GM23338 (cell line): ENCODE measurements around the gene MARCKSL1. TPM values are rescaled to one million over a fixed set of nuclear protein-coding genes. Genes with fewer than 3 reads are reported as not detected.

Source experiments
- ATAC-seq: fragments of 200-7000 bp; cut with Tn5 transposase; 3 replicates; pipeline ENCODE4 v1.9.1; 2020
- DNase-seq: peaks from one replicate; pipeline ENCODE4 v3.0.0-alpha.2; 2015; ENCODE audit warnings: low spot score
- H2AFZ ChIP-seq: fragments of 200-600 bp; sonication (generic); 2 replicates; pipeline ENCODE4 v1.8.0; 2016; ENCODE audit warnings: antibody characterized with exemption, mild to moderate bottlenecking, moderate library complexity
- H3F3A ChIP-seq: fragments of 200-600 bp; sonication (generic); replicated peaks from 2 replicates; pipeline ENCODE4 v1.8.0; 2017; ENCODE audit warnings: antibody characterized with exemption, mixed run types, low read depth
- H3K27ac ChIP-seq: fragments of 200-600 bp; sonication (generic); 2 replicates; pipeline ENCODE4 v1.6.1; 2016; ENCODE audit warnings: low read depth
- H3K27me3 ChIP-seq: fragments of 200-600 bp; sonication (generic); 2 replicates; pipeline ENCODE4 v1.8.0; 2016; ENCODE audit warnings: mild to moderate bottlenecking, mixed run types, moderate library complexity; ENCODE audit not compliant: insufficient read depth
- H3K36me3 ChIP-seq: fragments of 200-600 bp; sonication (generic); 2 replicates; pipeline ENCODE4 v1.8.0; 2016; ENCODE audit warnings: mild to moderate bottlenecking; ENCODE audit not compliant: insufficient read depth
- H3K4me1 ChIP-seq: fragments of 200-600 bp; sonication (generic); 2 replicates; pipeline ENCODE4 v1.8.0; 2016; ENCODE audit warnings: mild to moderate bottlenecking, moderate library complexity; ENCODE audit not compliant: insufficient read depth
- H3K4me2 ChIP-seq: fragments of 200-600 bp; sonication (generic); 2 replicates; pipeline ENCODE4 v1.7.1; 2017; ENCODE audit warnings: mixed run types
- H3K4me3 ChIP-seq: fragments of 200-600 bp; sonication (generic); 2 replicates; pipeline ENCODE4 v1.6.1; 2016; ENCODE audit warnings: mixed run types
- H3K79me2 ChIP-seq: fragments of 200-600 bp; sonication (generic); replicated peaks from 2 replicates; pipeline ENCODE4 v1.8.0; 2017; ENCODE audit warnings: mild to moderate bottlenecking; ENCODE audit not compliant: insufficient read depth
- H3K9me2 ChIP-seq: fragments of 200-600 bp; sonication (generic); 2 replicates; pipeline ENCODE4 v1.8.0; 2017; ENCODE audit not compliant: insufficient read depth
- H4K20me1 ChIP-seq: fragments of 200-600 bp; sonication (generic); replicated peaks from 2 replicates; pipeline ENCODE4 v1.8.0; 2017; ENCODE audit warnings: mild to moderate bottlenecking; ENCODE audit not compliant: insufficient read depth
- H3K27ac Mint-ChIP-seq: 2 replicates; pipeline ENCODE4 v1.8.0; 2020; ENCODE audit warnings: inconsistent platforms, mild to moderate bottlenecking, moderate library complexity, mixed read lengths
- H3K27me3 Mint-ChIP-seq: 3 replicates; pipeline ENCODE4 v1.8.0; 2022; ENCODE audit warnings: low read depth, mild to moderate bottlenecking, moderate library complexity, mixed read lengths, inconsistent platforms; ENCODE audit not compliant: insufficient read depth, poor library complexity
- H3K36me3 Mint-ChIP-seq: 3 replicates; pipeline ENCODE4 v1.8.0; 2021; ENCODE audit warnings: low read depth, mild to moderate bottlenecking, inconsistent platforms, moderate library complexity, mixed read lengths
- H3K4me1 Mint-ChIP-seq: 3 replicates; pipeline ENCODE4 v1.8.0; 2020; ENCODE audit warnings: mild to moderate bottlenecking, inconsistent platforms, mixed read lengths
- H3K4me3 Mint-ChIP-seq: 3 replicates; pipeline ENCODE4 v1.8.0; 2021; ENCODE audit warnings: moderate library complexity, mild to moderate bottlenecking, inconsistent platforms, mixed read lengths
- H3K9me3 Mint-ChIP-seq: 3 replicates; pipeline ENCODE4 v1.8.0; 2020; ENCODE audit warnings: moderate library complexity, mild to moderate bottlenecking, inconsistent platforms, mixed read lengths
- CREB1 ChIP-seq: fragments of 250-450 bp; sonication (Bioruptor Pico); IDR thresholded peaks from 2 replicates; pipeline ENCODE4 v1.5.0; 2020; ENCODE audit warnings: low read depth, mild to moderate bottlenecking, moderate library complexity
- EZH2 ChIP-seq: fragments of 200-600 bp; sonication (generic); IDR thresholded peaks from one replicate; pipeline ENCODE4 v1.8.0; 2017; ENCODE audit warnings: antibody characterized with exemption, mild to moderate bottlenecking, low read depth; ENCODE audit not compliant: unreplicated experiment
- JUNB ChIP-seq: IDR thresholded peaks from one replicate; pipeline ENCODE4 v1.6.1; 2016; ENCODE audit warnings: antibody characterized with exemption; ENCODE audit not compliant: unreplicated experiment
- POLR2AphosphoS5 ChIP-seq: IDR thresholded peaks from 2 replicates; pipeline ENCODE4 v1.6.1; 2016; ENCODE audit warnings: antibody characterized with exemption, low read depth
- STAT1 ChIP-seq: IDR thresholded peaks from one replicate; pipeline ENCODE4 v1.6.1; 2016; ENCODE audit warnings: antibody characterized with exemption; ENCODE audit not compliant: unreplicated experiment
- ZNF114 ChIP-seq: fragments of 250-450 bp; sonication (Bioruptor Pico); IDR thresholded peaks from 2 replicates; pipeline ENCODE4 v1.5.0; 2020; ENCODE audit warnings: mild to moderate bottlenecking, moderate library complexity
- polyA plus RNA-seq: library from polyadenylated mRNA; unstranded; fragments of >200 nt; fragmentation: Nextera tagmentation; extraction: Ambion mirVana; gene quantifications from 2 replicates; pipeline ENCODE4 v1.2.1, GENCODE V29; 2016
- total RNA-seq: library from RNA; depleted of rRNA; stranded (reverse); fragments of >200 nt; shearing (Covaris generic); gene quantifications from 2 replicates; pipeline ENCODE4 v1.2.3, GENCODE V29; 2014
- TF ChIP-seq, protein P1 (sequence below): IDR thresholded peaks from one replicate; pipeline ENCODE4 v1.6.1; 2018; ENCODE audit warnings: antibody characterized with exemption; ENCODE audit not compliant: unreplicated experiment
- TF ChIP-seq, protein P2 (sequence below), 2 experiments: fragments of 200-600 bp in 1 of 2; sonication (generic) in 1 of 2; conservative IDR thresholded peaks; 2 replicates each; pipeline versions ENCODE4 v1.5.1 to v1.6.1; 2016 to 2017; ENCODE audit warnings: antibody characterized with exemption in 2 of 2, low read depth in 2 of 2, mild to moderate bottlenecking in 2 of 2, moderate library complexity in 1 of 2

Gene MARCKSL1
- total and polyA plus RNA-seq, 2 experiments from 2014 or later: 329 to 553 TPM

DNA sequence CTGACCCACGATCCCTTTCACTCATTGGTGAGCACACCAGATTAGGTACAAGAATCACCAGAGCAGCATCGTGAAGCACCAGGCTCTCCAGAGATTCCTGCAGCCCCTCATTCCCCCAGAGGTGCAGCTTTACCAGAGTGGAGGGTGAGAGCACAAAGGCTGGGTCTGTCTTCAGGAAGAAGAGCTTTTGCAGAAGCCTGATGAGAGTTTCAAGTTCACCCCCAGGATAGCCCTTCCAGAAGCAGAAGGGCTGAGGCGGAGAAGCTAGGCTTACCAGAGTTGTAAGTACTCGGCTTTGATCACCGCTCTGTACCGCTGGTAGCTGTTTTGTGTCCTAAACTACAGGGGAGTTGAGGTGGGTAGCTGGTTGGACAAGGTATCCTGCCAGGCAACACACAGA lies 29.4 kb upstream of the MARCKSL1 start:
- TF ChIP-seq, protein P1, sequence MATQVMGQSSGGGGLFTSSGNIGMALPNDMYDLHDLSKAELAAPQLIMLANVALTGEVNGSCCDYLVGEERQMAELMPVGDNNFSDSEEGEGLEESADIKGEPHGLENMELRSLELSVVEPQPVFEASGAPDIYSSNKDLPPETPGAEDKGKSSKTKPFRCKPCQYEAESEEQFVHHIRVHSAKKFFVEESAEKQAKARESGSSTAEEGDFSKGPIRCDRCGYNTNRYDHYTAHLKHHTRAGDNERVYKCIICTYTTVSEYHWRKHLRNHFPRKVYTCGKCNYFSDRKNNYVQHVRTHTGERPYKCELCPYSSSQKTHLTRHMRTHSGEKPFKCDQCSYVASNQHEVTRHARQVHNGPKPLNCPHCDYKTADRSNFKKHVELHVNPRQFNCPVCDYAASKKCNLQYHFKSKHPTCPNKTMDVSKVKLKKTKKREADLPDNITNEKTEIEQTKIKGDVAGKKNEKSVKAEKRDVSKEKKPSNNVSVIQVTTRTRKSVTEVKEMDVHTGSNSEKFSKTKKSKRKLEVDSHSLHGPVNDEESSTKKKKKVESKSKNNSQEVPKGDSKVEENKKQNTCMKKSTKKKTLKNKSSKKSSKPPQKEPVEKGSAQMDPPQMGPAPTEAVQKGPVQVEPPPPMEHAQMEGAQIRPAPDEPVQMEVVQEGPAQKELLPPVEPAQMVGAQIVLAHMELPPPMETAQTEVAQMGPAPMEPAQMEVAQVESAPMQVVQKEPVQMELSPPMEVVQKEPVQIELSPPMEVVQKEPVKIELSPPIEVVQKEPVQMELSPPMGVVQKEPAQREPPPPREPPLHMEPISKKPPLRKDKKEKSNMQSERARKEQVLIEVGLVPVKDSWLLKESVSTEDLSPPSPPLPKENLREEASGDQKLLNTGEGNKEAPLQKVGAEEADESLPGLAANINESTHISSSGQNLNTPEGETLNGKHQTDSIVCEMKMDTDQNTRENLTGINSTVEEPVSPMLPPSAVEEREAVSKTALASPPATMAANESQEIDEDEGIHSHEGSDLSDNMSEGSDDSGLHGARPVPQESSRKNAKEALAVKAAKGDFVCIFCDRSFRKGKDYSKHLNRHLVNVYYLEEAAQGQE: no peak
- no peak for TF ChIP-seq JUNB
- TF ChIP-seq ZNF114 (CRISPR knock-in tag): no peak
- no peak for TF ChIP-seq STAT1
- Mint-ChIP-seq H3K4me3 (no peak overlapping the region), H3K4me1 (peaks cover 7% of the 10 kb centered on the region), H3K27me3 (peaks cover 20% of the 10 kb centered on the region), H3K27ac (no peak overlapping the region), H3K36me3 (peaks cover 48% of the 10 kb centered on the region), H3K9me3 (no peaks in the 10 kb centered on the region; the same call in 2 of the 3 replicates)
- H2AFZ ChIP-seq: no peak overlapping the region
- peaks cover 24% of the 10 kb centered on the region for H3K27me3 ChIP-seq
- no peaks in the 10 kb centered on the region; the same call in 1 of the 2 replicates for H3K4me1 ChIP-seq
- no peaks in the 10 kb centered on the region for H3K79me2 ChIP-seq
- no peaks in the 10 kb centered on the region for H3K9me2 ChIP-seq
- DNase-seq (no peak), ATAC-seq (no peak)
- peaks cover 16% of the 10 kb centered on the region; the same call in 1 of the 2 replicates for H3K36me3 ChIP-seq
- H3K4me2 ChIP-seq: no peak overlapping the region
- no peaks in the 10 kb centered on the region; the same call in none of the 2 replicates for H4K20me1 ChIP-seq
- H3F3A ChIP-seq: peaks cover 11% of the 10 kb centered on the region; the same call in 1 of the 2 replicates
- H3K4me3 ChIP-seq: no peak overlapping the region
- no peak overlapping the region for H3K27ac ChIP-seq

GRCh38 chr1:32364836-32365235 lies 28.8 kb upstream of the MARCKSL1 start:
- Histone ChIP-seq H3K36me3 (peaks cover 16% of the 10 kb centered on the region; the same call in 1 of the 2 replicates), H3K9me2 (no peaks in the 10 kb centered on the region), H3F3A (peaks cover 11% of the 10 kb centered on the region; the same call in 1 of the 2 replicates), H4K20me1 (no peaks in the 10 kb centered on the region; the same call in none of the 2 replicates), H3K79me2 (no peaks in the 10 kb centered on the region), H3K27me3 (peaks cover 30% of the 10 kb centered on the region), H3K4me1 (no peaks in the 10 kb centered on the region; the same call in 1 of the 2 replicates), H2AFZ (no peak overlapping the region), H3K27ac (no peak overlapping the region), H3K4me3 (no peak overlapping the region), H3K4me2 (no peak overlapping the region)
- H3K4me3 Mint-ChIP-seq: no peak overlapping the region
- H3K9me3 Mint-ChIP-seq: no peaks in the 10 kb centered on the region; the same call in 2 of the 3 replicates
- TF ChIP-seq EZH2 (no peak), POLR2AphosphoS5 (no peak), CREB1 (CRISPR knock-in tag) (no peak)
- TF ChIP-seq, protein P2, sequence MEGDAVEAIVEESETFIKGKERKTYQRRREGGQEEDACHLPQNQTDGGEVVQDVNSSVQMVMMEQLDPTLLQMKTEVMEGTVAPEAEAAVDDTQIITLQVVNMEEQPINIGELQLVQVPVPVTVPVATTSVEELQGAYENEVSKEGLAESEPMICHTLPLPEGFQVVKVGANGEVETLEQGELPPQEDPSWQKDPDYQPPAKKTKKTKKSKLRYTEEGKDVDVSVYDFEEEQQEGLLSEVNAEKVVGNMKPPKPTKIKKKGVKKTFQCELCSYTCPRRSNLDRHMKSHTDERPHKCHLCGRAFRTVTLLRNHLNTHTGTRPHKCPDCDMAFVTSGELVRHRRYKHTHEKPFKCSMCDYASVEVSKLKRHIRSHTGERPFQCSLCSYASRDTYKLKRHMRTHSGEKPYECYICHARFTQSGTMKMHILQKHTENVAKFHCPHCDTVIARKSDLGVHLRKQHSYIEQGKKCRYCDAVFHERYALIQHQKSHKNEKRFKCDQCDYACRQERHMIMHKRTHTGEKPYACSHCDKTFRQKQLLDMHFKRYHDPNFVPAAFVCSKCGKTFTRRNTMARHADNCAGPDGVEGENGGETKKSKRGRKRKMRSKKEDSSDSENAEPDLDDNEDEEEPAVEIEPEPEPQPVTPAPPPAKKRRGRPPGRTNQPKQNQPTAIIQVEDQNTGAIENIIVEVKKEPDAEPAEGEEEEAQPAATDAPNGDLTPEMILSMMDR (conservative IDR thresholded peaks at IDR 0.05; ENCODE audit: low read depth in 2 of 2): no peak
- H3K4me1 Mint-ChIP-seq: peaks cover 7% of the 10 kb centered on the region
- ATAC-seq (no peak), DNase-seq (no peak)
- peaks cover 48% of the 10 kb centered on the region for H3K36me3 Mint-ChIP-seq
- H3K27ac Mint-ChIP-seq: no peak overlapping the region
- peaks cover 25% of the 10 kb centered on the region for H3K27me3 Mint-ChIP-seq
